Activated T-cell treated with anti-CD3 and anti-CD28 coated beads, Interleukin-2, amount 50 U/mL, for 72 hours (primary cell): ENCODE data around the gene IL24. TPM values are rescaled to one million over a fixed set of nuclear protein-coding genes. Genes with fewer than 3 reads are reported as not detected.
A peak's percentile ranks its signal among the peaks of the same experiment; 100 is the strongest.
"Not testable (repeated sequence)": the region's sequence is repeated elsewhere in the genome, so short reads cannot be mapped to it uniquely, and the experiment has no call there.

ENCODE experiments used
- ATAC-seq, 2 donors: fragments of 150-1000 bp; cut with Tn5 transposase; replicated peaks in 1 of 2; 2 replicates each; pipeline ENCODE4 v1.10.0; 2021; ENCODE audit warnings: moderate library complexity in 2 of 2, mild to moderate bottlenecking in 1 of 2
- DNase-seq, 2 donors: peaks; one replicate each; pipeline ENCODE4 v3.0.0; 2021 to 2022; ENCODE audit warnings: mixed read lengths in 1 of 2
- H3K27ac Mint-ChIP-seq: one replicate; pipeline ENCODE4 v1.8.0; 2022; ENCODE audit warnings: mild to moderate bottlenecking, moderate library complexity, mixed read lengths
- H3K27me3 Mint-ChIP-seq: one replicate; pipeline ENCODE4 v1.8.0; 2022; ENCODE audit warnings: low read depth, mixed read lengths
- H3K36me3 Mint-ChIP-seq, 2 donors: one replicate each; pipeline ENCODE4 v1.8.0; 2022; ENCODE audit warnings: mixed read lengths in 2 of 2, mild to moderate bottlenecking in 1 of 2; ENCODE audit not compliant: insufficient read depth in 2 of 2
- H3K4me1 Mint-ChIP-seq: one replicate; pipeline ENCODE4 v1.8.0; 2022; ENCODE audit warnings: low read depth, mixed read lengths
- H3K4me3 Mint-ChIP-seq, 2 donors: one replicate each; pipeline ENCODE4 v1.8.0; 2022; ENCODE audit warnings: mild to moderate bottlenecking in 2 of 2, mixed read lengths in 2 of 2, moderate library complexity in 2 of 2
- H3K9me3 Mint-ChIP-seq, 2 donors: one replicate each; pipeline ENCODE4 v1.8.0; 2022; ENCODE audit warnings: mixed read lengths in 2 of 2
- total RNA-seq, 2 donors: library from RNA; stranded (reverse); gene quantifications; one replicate each; pipeline ENCODE4 v1.2.3, GENCODE V29; 2022

IL24 gene
- total RNA-seq, 2 donors from 2014 or later = 3.9 to 5.2 TPM

DNA sequence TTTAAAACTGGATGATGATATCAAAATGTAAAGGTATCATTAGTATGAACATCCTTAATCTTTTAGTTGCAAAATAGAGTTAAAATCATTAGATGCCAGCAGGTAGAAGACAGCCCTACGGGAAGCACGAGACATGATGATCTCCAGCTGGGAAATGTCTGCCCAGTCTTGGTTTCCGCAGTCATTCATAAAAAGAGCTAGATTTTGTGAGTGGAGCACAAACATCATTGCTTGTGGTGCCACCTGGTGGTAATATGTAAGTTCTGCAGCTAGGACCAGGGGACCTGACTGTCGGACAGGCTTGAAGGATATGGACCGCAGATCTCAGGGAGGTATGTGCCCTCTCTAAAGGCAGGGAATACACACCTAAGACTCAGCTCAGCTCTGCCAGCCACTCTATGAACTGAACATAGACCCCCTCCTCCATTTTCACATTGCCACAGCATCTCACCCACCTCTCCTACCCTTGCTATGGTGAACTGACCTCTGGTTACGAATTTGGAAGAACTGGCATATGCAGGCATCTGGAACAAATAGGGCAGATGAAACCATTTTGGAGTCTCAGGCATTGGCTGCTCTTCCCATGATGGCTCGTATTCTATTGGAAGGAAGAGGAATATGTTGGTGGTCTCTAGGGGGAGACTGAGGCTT is 15.3 kb downstream of the IL24 start:
- H3K36me3 Mint-ChIP-seq = peaks cover 3 to 9% of the 10 kb centered on the region in 2 donors
- no peak overlapping the region for H3K27ac Mint-ChIP-seq
- H3K4me3 Mint-ChIP-seq = no peak overlapping the region
- no peaks in the 10 kb centered on the region for H3K27me3 Mint-ChIP-seq
- peaks cover 83% of the 10 kb centered on the region for H3K4me1 Mint-ChIP-seq
- H3K9me3 Mint-ChIP-seq = no peaks in the 10 kb centered on the region
- ATAC-seq (peak; percentile 45 to 46), DNase-seq (peak; percentile 69 to 70)

DNA sequence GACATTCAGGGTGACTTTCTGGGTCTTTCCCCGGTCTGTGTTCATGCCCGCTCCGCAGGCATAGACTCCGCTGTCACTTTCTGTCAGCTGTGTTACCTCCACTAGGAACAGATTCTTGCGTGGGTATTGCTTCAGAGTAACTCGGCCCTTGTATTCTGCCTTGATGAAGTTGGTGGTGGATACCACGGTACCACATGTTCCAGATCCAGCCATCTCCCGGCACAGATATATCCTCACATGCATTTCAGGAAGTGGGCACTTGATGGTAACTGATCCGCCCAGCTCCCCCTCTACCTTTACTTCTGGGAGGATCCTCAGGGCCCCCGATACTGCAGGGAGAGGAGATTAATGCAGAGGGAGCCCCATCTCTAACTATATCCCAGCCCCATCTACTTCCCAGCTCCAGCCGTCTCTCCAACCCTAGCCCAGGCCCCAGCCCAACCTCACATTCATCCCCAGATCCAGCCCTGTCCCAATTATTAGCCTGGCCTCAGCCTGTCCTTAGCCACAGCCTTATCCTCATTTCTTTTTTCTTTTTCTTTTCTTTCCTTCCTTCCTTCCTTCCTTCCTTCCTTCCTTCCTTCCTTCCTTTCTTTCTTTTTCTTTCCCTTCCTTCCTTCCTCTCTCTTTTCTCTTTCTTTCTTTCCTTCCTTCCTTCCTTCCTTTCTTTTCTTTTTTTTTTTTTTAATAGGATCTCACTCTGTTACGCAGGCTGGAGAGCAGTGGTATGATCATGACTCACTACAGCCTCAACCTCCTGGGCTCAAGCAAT is 16.7 kb downstream of the IL24 start:
- ATAC-seq (no peak), DNase-seq (no peak)
- Mint-ChIP-seq H3K4me3 (no peak overlapping the region), H3K4me1 (peaks cover 87% of the 10 kb centered on the region), H3K27me3 (no peaks in the 10 kb centered on the region), H3K27ac (peak overlapping the region; percentile 24), H3K9me3 (no peaks in the 10 kb centered on the region), H3K36me3 (peaks cover 5 to 8% of the 10 kb centered on the region in 2 donors)

DNA sequence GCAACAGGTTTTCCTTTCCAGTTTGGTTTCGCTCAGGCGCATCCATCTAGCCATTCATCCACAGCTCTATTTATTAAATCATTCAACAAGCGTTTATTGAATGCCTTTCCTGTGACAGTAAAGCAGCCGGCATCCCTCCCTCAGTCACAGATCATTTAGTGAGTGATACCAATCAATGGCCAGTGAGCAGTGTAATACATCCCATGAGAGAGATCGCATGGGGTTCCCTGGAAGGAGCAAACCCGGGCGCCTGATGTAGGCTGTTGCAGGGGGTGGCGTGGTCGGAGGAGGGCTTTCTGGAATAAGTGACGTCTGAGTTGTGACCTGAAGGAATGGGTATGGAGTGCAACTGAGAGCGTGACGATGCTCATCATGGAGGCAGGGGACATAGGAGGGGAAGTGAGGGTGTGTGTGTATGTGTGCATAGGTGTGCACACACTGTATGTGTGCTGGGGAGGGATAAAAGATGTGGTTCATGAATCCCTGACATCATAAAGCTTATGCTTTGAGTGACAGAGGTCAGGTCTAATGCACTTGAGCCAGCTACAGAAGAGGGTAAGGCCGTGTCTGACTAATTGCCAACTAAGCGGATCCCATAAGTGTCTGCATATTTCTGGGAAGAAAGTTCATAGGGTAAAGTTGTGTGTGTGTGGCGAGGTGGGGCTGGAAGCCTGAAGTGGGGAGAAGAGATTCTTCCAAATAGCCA is 17.9 kb downstream of the IL24 start:
- DNase-seq = no peak
- no peaks in the 10 kb centered on the region for H3K27me3 Mint-ChIP-seq
- ATAC-seq = no peak
- no peaks in the 10 kb centered on the region for H3K9me3 Mint-ChIP-seq
- H3K4me3 Mint-ChIP-seq = peak overlapping the region in 1 of 2 donors; percentile 76
- peaks cover 96% of the 10 kb centered on the region for H3K4me1 Mint-ChIP-seq
- peak overlapping the region; percentile 88 for H3K27ac Mint-ChIP-seq
- peaks cover 5 to 11% of the 10 kb centered on the region in 2 donors for H3K36me3 Mint-ChIP-seq

DNA sequence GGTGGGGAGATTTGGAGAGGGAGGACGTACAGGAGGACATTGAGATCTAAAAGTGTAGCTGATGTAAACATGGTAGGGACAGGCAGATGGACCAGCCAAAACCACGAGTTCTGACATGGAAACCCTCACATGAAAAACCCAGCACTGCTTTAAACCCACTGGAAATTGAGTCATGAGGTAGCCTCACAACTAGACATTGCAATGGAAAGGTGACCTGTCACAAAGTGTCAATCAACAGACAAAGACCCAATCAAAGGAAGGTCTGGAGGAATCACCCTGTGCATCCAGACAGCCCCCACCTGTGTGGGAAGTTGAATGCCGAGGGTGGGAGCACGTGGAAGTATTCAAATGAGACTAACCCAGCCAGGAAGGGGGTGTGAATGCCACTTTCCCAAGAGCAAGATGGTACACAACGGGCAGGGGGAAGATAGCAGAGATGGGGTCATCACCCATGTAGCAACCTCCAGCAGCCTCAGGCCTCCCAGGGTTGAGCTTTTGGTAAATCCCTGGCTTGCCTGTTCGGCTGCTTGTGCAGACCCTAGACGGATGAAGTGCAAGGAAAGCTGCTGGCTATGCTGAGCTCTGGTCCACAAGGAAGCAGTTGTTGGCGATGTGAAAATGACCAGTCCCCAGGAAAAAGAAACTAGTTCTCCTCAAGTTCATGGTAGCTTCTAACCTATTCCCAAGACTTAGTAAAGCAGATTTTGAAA is 18.9 kb downstream of the IL24 start:
- ATAC-seq (peak; percentile 49 to 53), DNase-seq (no peak)
- Mint-ChIP-seq H3K9me3 (no peaks in the 10 kb centered on the region), H3K4me3 (peak overlapping the region in 1 of 2 donors; percentile 76), H3K27me3 (no peaks in the 10 kb centered on the region), H3K36me3 (peaks cover 5 to 15% of the 10 kb centered on the region in 2 donors), H3K4me1 (peaks cover 97% of the 10 kb centered on the region), H3K27ac (peak overlapping the region; percentile 88)

DNA sequence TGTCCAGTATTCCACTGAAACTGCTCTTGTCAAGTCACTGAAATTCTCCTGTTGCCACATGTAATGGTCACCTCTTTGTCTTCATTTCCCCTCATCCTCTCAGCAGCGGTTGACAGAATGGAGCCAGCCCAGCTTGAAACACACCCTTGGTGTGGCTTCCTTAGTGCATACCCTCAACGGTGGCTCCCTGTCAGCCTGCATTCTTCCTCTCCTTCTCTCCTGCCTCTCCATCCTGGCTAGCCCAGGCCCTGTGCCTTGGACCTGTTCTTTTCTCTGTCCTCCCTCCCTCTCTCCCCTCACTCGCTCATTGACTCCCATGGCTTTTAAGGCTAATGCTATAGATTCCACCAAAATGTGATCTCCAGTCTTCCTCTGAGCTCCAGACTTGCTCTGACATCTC is 20.8 kb downstream of the IL24 start:
- Mint-ChIP-seq H3K4me3 (peak overlapping the region in 1 of 2 donors; percentile 76), H3K27ac (peak overlapping the region; percentile 83), H3K4me1 (peaks cover 83% of the 10 kb centered on the region), H3K9me3 (no peaks in the 10 kb centered on the region), H3K27me3 (no peaks in the 10 kb centered on the region), H3K36me3 (peaks cover 4 to 10% of the 10 kb centered on the region in 2 donors)
- no peak for ATAC-seq
- no peak for DNase-seq

DNA sequence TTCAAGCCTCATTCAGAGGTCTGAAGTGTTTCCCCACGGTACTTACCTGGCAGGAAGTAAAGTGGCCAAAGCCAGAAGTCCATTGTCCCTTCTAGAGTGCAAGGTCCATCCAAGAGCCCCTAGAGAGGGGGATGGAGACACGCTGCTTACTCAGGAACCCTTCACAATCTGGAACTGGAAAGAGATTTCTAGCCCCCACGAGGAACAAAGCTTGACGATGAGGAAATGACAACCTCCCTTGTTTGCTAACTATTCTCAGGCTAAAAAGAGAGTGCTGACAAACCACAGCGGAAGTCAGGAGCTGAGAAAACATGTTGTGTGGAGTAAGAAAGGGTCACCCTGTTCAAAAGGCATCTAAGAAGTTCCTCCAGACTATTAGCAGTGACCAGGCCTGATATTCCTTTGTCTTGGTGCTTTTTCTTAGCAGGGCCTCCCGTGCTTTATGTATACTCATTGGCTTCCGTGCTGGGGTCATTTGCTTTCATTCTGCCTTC is 24.6 kb downstream of the IL24 start, which contains the start of gene FCMR:
FCMR (minus strand) TSS at position 170 of the 494 bp plus-strand sequence; CDS start at position 83, 87 bp downstream.
- Mint-ChIP-seq H3K27me3 (no peaks in the 10 kb centered on the region), H3K27ac (peak within 1 kb of the TSS; percentile 91), H3K36me3 (peaks cover 4 to 10% of the 10 kb centered on the region in 2 donors), H3K9me3 (no peaks in the 10 kb centered on the region), H3K4me1 (peaks cover 52% of the 10 kb centered on the region), H3K4me3 (no peak within 1 kb of the TSS)
- DNase-seq (peak; percentile 38 to 46), ATAC-seq (no peak)

DNA sequence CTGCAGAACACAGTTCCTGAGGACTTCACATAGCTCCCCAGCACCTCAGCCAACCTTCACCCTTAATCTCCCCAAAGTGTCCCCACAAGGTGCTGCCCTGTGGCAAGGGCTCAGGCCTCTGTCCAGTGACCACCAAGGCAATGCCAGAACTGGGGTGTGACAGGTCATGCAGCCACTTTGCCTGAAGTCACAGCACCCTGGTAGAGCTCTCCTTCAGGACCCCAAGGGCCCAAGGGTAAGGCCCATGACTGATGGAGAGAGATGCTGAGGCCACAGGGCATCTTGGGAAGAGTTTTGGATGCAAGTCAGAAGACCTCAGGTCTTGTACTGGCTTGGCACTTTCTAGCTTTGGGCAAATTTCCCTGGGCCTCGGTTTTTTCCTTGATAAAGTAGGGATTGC is 25.3 kb downstream of the IL24 start:
- Mint-ChIP-seq H3K4me3 (no peak overlapping the region), H3K27ac (peak overlapping the region; percentile 91)
- no peak for DNase-seq

DNA sequence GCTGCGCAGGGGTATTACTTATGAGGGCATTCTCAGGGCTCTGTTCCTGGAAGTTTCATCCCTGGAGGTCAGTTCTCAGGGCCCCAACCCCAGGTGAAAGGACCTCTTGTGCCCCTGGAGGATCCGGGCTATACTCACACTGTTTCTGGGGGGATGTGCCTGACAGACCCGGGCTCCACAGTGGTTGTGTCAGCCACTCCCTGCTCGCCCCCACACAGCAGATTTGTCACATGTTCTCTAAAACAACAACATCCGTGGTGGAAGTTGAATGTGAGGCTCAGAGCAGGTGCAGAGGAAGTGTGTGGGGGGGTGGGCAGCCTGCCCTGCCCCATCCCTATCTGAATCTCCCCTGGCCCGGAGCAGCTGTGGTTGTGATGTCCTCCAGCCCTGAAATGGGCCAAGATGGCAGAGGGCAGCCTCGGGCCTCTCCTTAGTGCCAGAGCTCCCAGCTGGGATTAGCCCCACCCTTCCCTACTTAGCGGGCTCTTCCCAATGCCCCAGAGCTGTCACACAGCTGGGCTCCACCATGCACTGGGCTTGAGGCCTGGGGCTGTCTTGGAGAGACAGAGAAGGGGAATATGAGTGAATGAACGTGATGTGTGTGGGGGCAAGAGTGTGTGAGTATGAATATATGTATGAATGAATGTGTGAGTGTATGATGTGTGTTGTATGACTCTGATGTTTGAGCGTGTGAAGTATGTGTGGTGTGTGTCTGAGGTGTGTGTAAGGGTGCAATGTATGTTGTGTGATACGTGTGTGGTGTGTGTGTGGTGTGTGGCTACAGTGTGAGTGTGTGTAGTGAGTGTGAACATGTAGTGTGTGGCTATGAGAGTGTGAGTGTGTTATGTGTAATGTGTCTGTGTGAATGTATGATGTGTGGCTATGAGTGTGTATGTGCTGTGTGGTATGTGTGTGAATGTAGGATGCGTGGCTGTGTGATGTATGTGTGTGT is 26.0 kb downstream of the IL24 start:
- Mint-ChIP-seq H3K4me1 (peaks cover 48% of the 10 kb centered on the region), H3K4me3 (no peak overlapping the region), H3K27me3 (no peaks in the 10 kb centered on the region), H3K36me3 (peaks cover 2 to 7% of the 10 kb centered on the region in 2 donors), H3K27ac (no peak overlapping the region), H3K9me3 (no peaks in the 10 kb centered on the region)
- DNase-seq = peak; percentile 79 to 80
- peak; percentile 61 to 66 for ATAC-seq

More for the DNA sequence above, 25.3 kb downstream of the IL24 start:
- Mint-ChIP-seq H3K9me3 (no peaks in the 10 kb centered on the region), H3K4me1 (peaks cover 48% of the 10 kb centered on the region), H3K27me3 (no peaks in the 10 kb centered on the region), H3K36me3 (peaks cover 4 to 10% of the 10 kb centered on the region in 2 donors)
- ATAC-seq = no peak

DNA sequence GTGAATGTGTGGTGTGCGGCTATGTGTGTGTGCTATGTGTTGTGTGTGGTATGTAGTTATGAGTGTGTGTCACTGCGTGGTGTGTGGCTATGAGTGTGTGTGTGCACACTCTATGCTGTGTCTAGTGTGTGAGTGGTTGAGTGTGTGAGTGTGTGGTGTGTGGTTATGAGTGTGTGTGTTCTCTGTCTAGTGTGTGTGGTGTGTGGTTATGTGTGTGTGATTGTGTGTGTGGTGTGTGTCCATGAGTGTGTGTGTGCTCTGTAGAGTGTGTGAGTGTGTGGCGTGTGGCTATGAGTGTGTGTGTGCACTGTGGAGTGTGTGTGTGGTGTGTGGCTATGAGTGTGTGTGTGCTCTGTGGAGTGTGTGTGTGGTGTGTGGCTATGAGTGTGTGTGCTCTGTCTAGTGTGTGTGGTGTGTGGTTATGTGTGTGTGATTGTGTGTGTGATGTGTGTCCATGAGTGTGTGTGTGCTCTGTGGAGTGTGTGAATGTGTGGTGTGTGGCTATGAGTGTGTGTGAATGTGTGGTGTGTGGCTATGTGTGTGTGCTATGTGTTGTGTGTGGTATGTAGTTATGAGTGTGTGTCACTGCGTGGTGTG is 26.8 kb downstream of the IL24 start:
- DNase-seq, H3K27me3 Mint-ChIP-seq, H3K9me3 Mint-ChIP-seq, H3K4me3 Mint-ChIP-seq, H3K27ac Mint-ChIP-seq, H3K36me3 Mint-ChIP-seq: not testable (repeated sequence)
- ATAC-seq = peak; percentile 3 to 20
- H3K4me1 Mint-ChIP-seq = peaks cover 40% of the 10 kb centered on the region

DNA sequence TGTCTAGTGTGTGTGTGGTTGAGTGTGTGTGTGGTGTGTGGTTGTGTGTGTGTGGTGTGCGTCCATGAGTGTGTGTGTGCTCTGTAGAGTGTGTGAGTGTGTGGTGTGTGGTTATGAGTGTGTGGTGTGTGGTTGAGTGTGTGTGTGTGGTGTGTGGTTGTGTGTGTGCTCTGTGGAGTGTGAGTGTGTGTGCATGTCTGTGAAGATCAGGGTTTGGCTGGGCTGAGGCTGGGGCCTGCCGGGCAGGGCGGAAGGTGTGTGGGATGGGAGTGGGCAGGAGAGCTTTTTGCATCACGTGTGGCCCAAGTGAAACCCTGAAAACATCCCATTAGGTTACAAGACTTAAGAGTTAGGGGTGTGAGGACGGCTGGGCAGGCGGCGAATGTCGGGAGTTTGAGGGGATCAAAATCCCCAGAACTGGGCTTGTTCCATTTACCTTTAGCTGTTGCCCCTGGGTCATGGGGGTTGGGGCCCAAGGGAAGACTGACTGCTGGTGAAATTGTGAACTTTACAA is 27.4 kb downstream of the IL24 start:
- DNase-seq (peak; percentile 51 to 57), ATAC-seq (peak; percentile 5 to 19)
- H3K9me3 Mint-ChIP-seq = no peaks in the 10 kb centered on the region

DNA sequence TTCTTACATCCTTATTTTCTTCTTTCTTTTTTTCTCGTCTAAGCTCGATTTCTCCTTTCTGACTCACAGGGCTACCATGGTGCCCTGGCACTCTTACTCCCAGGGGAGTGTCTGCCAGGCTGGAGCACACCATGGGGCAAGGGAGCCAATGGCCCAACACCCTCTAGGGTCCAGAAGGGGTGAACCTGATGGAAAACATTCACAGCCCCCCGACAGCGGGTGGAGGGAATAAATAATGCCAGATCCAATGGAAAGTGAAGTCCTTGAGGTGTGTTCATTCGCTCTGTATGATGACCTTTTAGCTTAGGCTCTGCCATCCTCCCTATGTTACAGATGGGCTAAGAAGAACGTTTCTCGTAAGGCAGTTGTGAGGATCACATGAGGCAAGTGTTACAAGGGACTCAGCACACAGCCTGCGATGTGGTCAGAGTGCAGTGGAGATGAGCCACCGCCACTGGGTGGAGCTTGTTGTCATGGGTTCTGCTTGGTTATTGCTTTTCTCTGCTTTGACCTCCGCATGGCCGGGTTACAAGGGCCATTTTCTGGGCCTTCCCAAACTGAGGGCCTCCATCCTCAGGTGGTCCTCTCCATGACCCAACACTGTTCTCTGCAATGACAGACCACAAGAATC is 28.0 kb downstream of the IL24 start:
- ATAC-seq (peak; percentile 67 to 78), DNase-seq (peak; percentile 77 to 79)
- Mint-ChIP-seq H3K4me1 (peaks cover 37% of the 10 kb centered on the region), H3K27me3 (no peaks in the 10 kb centered on the region), H3K4me3 (no peak overlapping the region), H3K36me3 (peaks cover 2 to 4% of the 10 kb centered on the region in 2 donors), H3K9me3 (no peaks in the 10 kb centered on the region), H3K27ac (no peak overlapping the region)

More for the DNA sequence above, 27.4 kb downstream of the IL24 start:
- H3K27me3 Mint-ChIP-seq = no peaks in the 10 kb centered on the region
- peaks cover 37% of the 10 kb centered on the region for H3K4me1 Mint-ChIP-seq
- H3K27ac Mint-ChIP-seq = no peak overlapping the region
- no peak overlapping the region for H3K4me3 Mint-ChIP-seq
- H3K36me3 Mint-ChIP-seq = peaks cover 2 to 7% of the 10 kb centered on the region in 2 donors
